CD4-positive, CD25-positive, alpha-beta regulatory T cell (primary cell): Measurements from ENCODE around the gene PAK1. TPM values are rescaled to one million over a fixed set of nuclear protein-coding genes. Genes with fewer than 3 reads are reported as not detected.

Experiments
- ATAC-seq, 2 donors: fragments of 150-1000 bp; cut with Tn5 transposase; one replicate each; pipeline ENCODE4 v1.10.0; 2021; ENCODE audit warnings: low read depth in 2 of 2, moderate number of reproducible peaks in 2 of 2, moderate library complexity in 1 of 2
- DNase-seq, 3 donors: peaks; one replicate each; pipeline versions ENCODE4 v3.0.0 to v3.0.0-alpha.2; 2012 to 2022; ENCODE audit warnings: mixed read lengths in 1 of 3
- H3K27ac ChIP-seq: one replicate; pipeline ENCODE4 v1.7.0; 2013; ENCODE audit warnings: mild to moderate bottlenecking, low read length; ENCODE audit not compliant: insufficient read depth, poor library complexity, severe bottlenecking
- H3K27me3 ChIP-seq: one replicate; pipeline ENCODE4 v1.7.0; 2013; ENCODE audit warnings: low read length; ENCODE audit not compliant: control insufficient read depth, insufficient read depth
- H3K36me3 ChIP-seq: one replicate; pipeline ENCODE4 v1.7.0; 2013; ENCODE audit warnings: mild to moderate bottlenecking, low read length, moderate library complexity; ENCODE audit not compliant: control insufficient read depth, insufficient read depth
- H3K4me1 ChIP-seq: 2 replicates; pipeline ENCODE4 v1.7.0; 2013; ENCODE audit warnings: mild to moderate bottlenecking, low read length; ENCODE audit not compliant: insufficient read depth, control insufficient read depth, poor library complexity, severe bottlenecking
- H3K4me3 ChIP-seq: one replicate; pipeline ENCODE4 v1.7.0; 2013; ENCODE audit warnings: low read depth, mild to moderate bottlenecking, low read length, moderate library complexity
- H3K9me3 ChIP-seq, 2 experiments: 1 replicate in 1 of 2; 2 replicates in 1 of 2; pipeline ENCODE4 v1.7.0; 2013; ENCODE audit warnings: low read length in 2 of 2, mild to moderate bottlenecking in 1 of 2, moderate library complexity in 1 of 2; ENCODE audit not compliant: control insufficient read depth in 2 of 2
- H3K27ac Mint-ChIP-seq, 3 donors: one replicate each; pipeline ENCODE4 v1.8.0; 2020 to 2022; ENCODE audit warnings: mild to moderate bottlenecking in 3 of 3, mixed read lengths in 3 of 3, moderate library complexity in 2 of 3
- H3K27me3 Mint-ChIP-seq: one replicate; pipeline ENCODE4 v1.8.0; 2022; ENCODE audit warnings: mild to moderate bottlenecking, mixed read lengths
- H3K36me3 Mint-ChIP-seq: one replicate; pipeline ENCODE4 v1.8.0; 2020; ENCODE audit warnings: mixed read lengths
- H3K4me1 Mint-ChIP-seq, 4 donors: one replicate each; pipeline ENCODE4 v1.8.0; 2020 to 2022; ENCODE audit warnings: mixed read lengths in 4 of 4, mild to moderate bottlenecking in 1 of 4
- H3K4me3 Mint-ChIP-seq, 4 donors: one replicate each; pipeline ENCODE4 v1.8.0; 2020 to 2022; ENCODE audit warnings: mild to moderate bottlenecking in 4 of 4, mixed read lengths in 4 of 4, moderate library complexity in 3 of 4
- H3K9me3 Mint-ChIP-seq, 7 donors: one replicate each; pipeline ENCODE4 v1.8.0; 2020 to 2022; ENCODE audit warnings: mixed read lengths in 7 of 7, mild to moderate bottlenecking in 3 of 7, moderate library complexity in 2 of 7
- polyA plus RNA-seq, 4 donors: library from polyadenylated mRNA; unstranded; fragments of 300-500 nt; fragmentation: Illumina TruSeq; gene quantifications; one replicate each; pipeline ENCODE4 v1.2.3, GENCODE V29; 2021
- total RNA-seq: library from RNA; stranded (reverse); gene quantifications from one replicate; pipeline ENCODE4 v1.2.3, GENCODE V29; 2022

The PAK1 gene
- total RNA-seq (15.3 TPM), polyA plus RNA-seq (10 to 100 TPM in 2 of 4 donors, 1 to 10 TPM in 2; 8.0 to 14.2 (median 11.1) TPM)

- ATAC-seq (peak; percentile 67 to 68), DNase-seq (peak; percentile 74 to 82 (median 80))
- H3K4me3 Mint-ChIP-seq: peak within 1 kb of the TSS; percentile 89 to 92 (median 90)
- Histone ChIP-seq H3K27ac (peak within 1 kb of the TSS; percentile 33), H3K9me3 (no peaks in the 10 kb centered on the region), H3K4me1 (peaks cover 12% of the 10 kb centered on the region), H3K27me3 (peaks cover 36% of the 10 kb centered on the region), H3K4me3 (peak within 1 kb of the TSS; percentile 48), H3K36me3 (no peaks in the 10 kb centered on the region)
- H3K27me3 Mint-ChIP-seq: peaks cover 56% of the 10 kb centered on the region
- peaks cover 0 to 2% (median 0%) of the 10 kb centered on the region in 7 donors for H3K9me3 Mint-ChIP-seq
- H3K4me1 Mint-ChIP-seq: peaks cover 0 to 25% (median 11%) of the 10 kb centered on the region in 4 donors
- peak within 1 kb of the TSS; percentile 92 to 98 (median 97) for H3K27ac Mint-ChIP-seq
- H3K36me3 Mint-ChIP-seq: no peaks in the 10 kb centered on the region
These were observed at the start of gene PAK1 for GRCh38 chr11:77473801-77474683. Gene PAK1, minus strand, starts transcription at chr11:77474094. Its CDS starts 81,574 bp downstream, at chr11:77392520.

DNA sequence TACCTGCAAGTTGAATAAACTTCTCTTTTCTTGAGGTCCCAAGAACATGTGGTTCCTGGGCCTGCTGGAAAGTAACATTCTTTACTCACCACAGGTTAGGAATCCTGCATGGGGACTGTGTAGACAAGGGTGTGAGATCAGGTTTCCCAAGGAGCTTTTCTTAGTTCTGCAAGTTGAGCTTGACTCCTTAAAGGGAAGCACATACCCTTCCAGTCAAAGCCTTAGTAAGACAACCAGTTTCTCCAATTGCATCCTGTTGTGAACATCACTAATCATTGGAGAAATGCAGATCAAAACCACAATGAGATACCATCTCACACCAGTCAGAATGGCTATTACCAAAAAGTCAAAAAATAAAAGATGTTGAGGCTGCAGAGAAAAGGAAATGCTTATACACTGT, 48.3 kb upstream of the PAK1 start:
- no peak overlapping the region for H3K4me3 ChIP-seq
- H3K27ac ChIP-seq: no peak overlapping the region
- no peaks in the 10 kb centered on the region for H3K27me3 ChIP-seq
- H3K9me3 ChIP-seq: no peaks in the 10 kb centered on the region
- no peaks in the 10 kb centered on the region for H3K4me1 Mint-ChIP-seq
- H3K36me3 Mint-ChIP-seq: no peaks in the 10 kb centered on the region
- no peak for DNase-seq
- no peak overlapping the region for H3K4me3 Mint-ChIP-seq
- no peak for ATAC-seq
- H3K27ac Mint-ChIP-seq: no peak overlapping the region
- no peaks in the 10 kb centered on the region for H3K4me1 ChIP-seq
- H3K27me3 Mint-ChIP-seq: peaks cover 7% of the 10 kb centered on the region
- H3K9me3 Mint-ChIP-seq: no peaks in the 10 kb centered on the region
- no peaks in the 10 kb centered on the region for H3K36me3 ChIP-seq

DNA sequence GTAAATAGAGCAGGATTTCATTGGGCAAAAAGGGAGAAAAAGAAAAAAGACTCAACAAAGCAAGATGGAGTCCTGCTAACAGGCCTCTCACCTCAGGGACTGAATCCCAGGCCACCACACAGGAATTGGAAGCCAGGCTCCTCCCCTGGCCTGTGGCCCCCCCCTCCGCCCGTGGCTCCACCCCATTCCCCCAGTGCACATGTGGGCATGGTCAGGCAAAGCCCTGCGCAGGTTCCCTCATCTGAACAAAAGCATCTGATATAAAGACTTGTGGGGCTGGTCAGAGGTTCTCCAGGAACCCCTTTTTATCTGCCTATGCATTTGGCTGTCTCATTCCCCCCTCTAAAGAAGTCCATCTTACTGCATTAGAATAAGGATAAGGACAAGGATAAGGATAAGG, 46.0 kb upstream of the PAK1 start:
- H3K27me3 ChIP-seq: no peaks in the 10 kb centered on the region
- no peaks in the 10 kb centered on the region for H3K4me1 Mint-ChIP-seq
- no peak overlapping the region for H3K27ac Mint-ChIP-seq
- ATAC-seq (no peak), DNase-seq (no peak)
- no peak overlapping the region for H3K4me3 Mint-ChIP-seq
- H3K36me3 Mint-ChIP-seq: no peaks in the 10 kb centered on the region
- no peaks in the 10 kb centered on the region for H3K9me3 Mint-ChIP-seq
- H3K27ac ChIP-seq: no peak overlapping the region
- no peaks in the 10 kb centered on the region for H3K9me3 ChIP-seq
- H3K4me3 ChIP-seq: no peak overlapping the region
- no peaks in the 10 kb centered on the region for H3K36me3 ChIP-seq
- H3K4me1 ChIP-seq: no peaks in the 10 kb centered on the region
- peaks cover 12% of the 10 kb centered on the region for H3K27me3 Mint-ChIP-seq

DNA sequence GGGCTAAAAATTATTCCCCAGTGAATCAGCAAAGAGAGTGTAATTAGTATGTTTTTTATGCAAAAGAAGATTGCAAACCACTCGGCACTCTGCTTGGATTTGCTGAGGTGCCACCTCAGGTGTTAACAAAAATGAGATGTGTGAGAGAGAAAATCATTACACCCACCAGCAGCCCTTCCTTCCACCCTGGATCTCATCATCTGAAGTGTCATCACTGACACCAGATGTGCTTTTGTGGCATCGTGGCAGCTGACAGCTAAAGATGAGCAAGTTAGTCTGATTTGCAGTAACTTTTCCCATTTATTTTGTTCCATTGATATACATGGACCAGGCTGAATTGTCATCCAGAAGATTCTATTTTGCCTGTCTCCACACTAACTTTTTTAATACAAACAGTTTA, 44.6 kb upstream of the PAK1 start:
- no peaks in the 10 kb centered on the region for H3K9me3 Mint-ChIP-seq
- no peak for DNase-seq
- no peaks in the 10 kb centered on the region for H3K4me1 ChIP-seq
- H3K27ac Mint-ChIP-seq: no peak overlapping the region
- H3K27me3 Mint-ChIP-seq: peaks cover 16% of the 10 kb centered on the region
- H3K36me3 ChIP-seq: no peaks in the 10 kb centered on the region
- H3K27me3 ChIP-seq: no peaks in the 10 kb centered on the region
- no peaks in the 10 kb centered on the region for H3K36me3 Mint-ChIP-seq
- ATAC-seq: no peak
- no peak overlapping the region for H3K4me3 Mint-ChIP-seq
- no peaks in the 10 kb centered on the region for H3K4me1 Mint-ChIP-seq
- no peak overlapping the region for H3K27ac ChIP-seq
- H3K4me3 ChIP-seq: no peak overlapping the region
- no peaks in the 10 kb centered on the region for H3K9me3 ChIP-seq

- Histone ChIP-seq H3K4me1 (no peaks in the 10 kb centered on the region), H3K27ac (no peak overlapping the region), H3K4me3 (no peak overlapping the region), H3K9me3 (no peaks in the 10 kb centered on the region), H3K27me3 (no peaks in the 10 kb centered on the region), H3K36me3 (no peaks in the 10 kb centered on the region)
- Mint-ChIP-seq H3K27ac (no peak overlapping the region), H3K36me3 (no peaks in the 10 kb centered on the region), H3K4me1 (no peaks in the 10 kb centered on the region), H3K9me3 (no peaks in the 10 kb centered on the region), H3K4me3 (no peak overlapping the region), H3K27me3 (peaks cover 16% of the 10 kb centered on the region)
- DNase-seq (no peak), ATAC-seq (no peak)
These were observed 43.9 kb upstream of the PAK1 start for GRCh38 chr11:77517753-77518152.

DNA sequence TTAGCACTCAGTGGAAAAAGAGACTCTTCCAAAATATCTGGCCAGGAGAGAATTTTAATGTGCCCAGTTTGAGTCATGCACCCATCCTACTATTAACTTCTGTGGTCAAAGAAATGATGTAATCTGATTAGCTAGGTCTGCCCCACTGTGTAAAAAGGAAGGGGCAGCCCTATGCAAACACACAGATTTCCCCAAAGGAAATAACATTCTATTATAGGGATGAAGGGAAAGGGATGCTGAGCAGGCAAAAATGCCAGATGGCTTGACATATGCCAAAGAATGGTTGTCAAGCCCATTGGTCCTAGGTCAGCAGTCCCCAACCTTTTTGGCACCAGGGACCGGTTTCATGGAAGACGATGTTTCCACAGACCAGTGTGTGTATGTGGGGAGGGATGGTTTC, 43.3 kb upstream of the PAK1 start:
- Mint-ChIP-seq H3K4me3 (no peak overlapping the region), H3K9me3 (no peaks in the 10 kb centered on the region), H3K4me1 (no peaks in the 10 kb centered on the region), H3K27me3 (peaks cover 17% of the 10 kb centered on the region), H3K27ac (no peak overlapping the region), H3K36me3 (peaks cover 2% of the 10 kb centered on the region)
- Histone ChIP-seq H3K27ac (no peak overlapping the region), H3K36me3 (no peaks in the 10 kb centered on the region), H3K4me3 (no peak overlapping the region), H3K4me1 (no peaks in the 10 kb centered on the region), H3K27me3 (no peaks in the 10 kb centered on the region), H3K9me3 (no peaks in the 10 kb centered on the region)
- ATAC-seq: no peak
- no peak for DNase-seq

GRCh38 chr11:77515483-77515882, 41.6 kb upstream of the PAK1 start:
- Mint-ChIP-seq H3K4me3 (no peak overlapping the region), H3K27me3 (peaks cover 20% of the 10 kb centered on the region), H3K27ac (no peak overlapping the region), H3K36me3 (peaks cover 3% of the 10 kb centered on the region), H3K4me1 (no peaks in the 10 kb centered on the region), H3K9me3 (no peaks in the 10 kb centered on the region)
- H3K27ac ChIP-seq: no peak overlapping the region
- ATAC-seq (no peak), DNase-seq (no peak)
- H3K4me1 ChIP-seq: no peaks in the 10 kb centered on the region
- no peak overlapping the region for H3K4me3 ChIP-seq
- H3K9me3 ChIP-seq: no peaks in the 10 kb centered on the region
- H3K36me3 ChIP-seq: no peaks in the 10 kb centered on the region
- H3K27me3 ChIP-seq: no peaks in the 10 kb centered on the region

- H3K4me1 Mint-ChIP-seq: no peaks in the 10 kb centered on the region
- no peaks in the 10 kb centered on the region for H3K36me3 ChIP-seq
- DNase-seq: no peak
- H3K9me3 ChIP-seq: no peaks in the 10 kb centered on the region
- H3K27me3 Mint-ChIP-seq: peaks cover 20% of the 10 kb centered on the region
- H3K27ac ChIP-seq: no peak overlapping the region
- H3K36me3 Mint-ChIP-seq: peaks cover 3% of the 10 kb centered on the region
- H3K4me1 ChIP-seq: no peaks in the 10 kb centered on the region
- no peak for ATAC-seq
- no peaks in the 10 kb centered on the region for H3K27me3 ChIP-seq
- H3K4me3 Mint-ChIP-seq: no peak overlapping the region
- no peak overlapping the region for H3K4me3 ChIP-seq
- no peaks in the 10 kb centered on the region for H3K9me3 Mint-ChIP-seq
- no peak overlapping the region for H3K27ac Mint-ChIP-seq
These were observed 41.2 kb upstream of the PAK1 start for GRCh38 chr11:77515063-77515462.
